ENCODE data around the gene NUMBL.

Gene NUMBL

DNA sequence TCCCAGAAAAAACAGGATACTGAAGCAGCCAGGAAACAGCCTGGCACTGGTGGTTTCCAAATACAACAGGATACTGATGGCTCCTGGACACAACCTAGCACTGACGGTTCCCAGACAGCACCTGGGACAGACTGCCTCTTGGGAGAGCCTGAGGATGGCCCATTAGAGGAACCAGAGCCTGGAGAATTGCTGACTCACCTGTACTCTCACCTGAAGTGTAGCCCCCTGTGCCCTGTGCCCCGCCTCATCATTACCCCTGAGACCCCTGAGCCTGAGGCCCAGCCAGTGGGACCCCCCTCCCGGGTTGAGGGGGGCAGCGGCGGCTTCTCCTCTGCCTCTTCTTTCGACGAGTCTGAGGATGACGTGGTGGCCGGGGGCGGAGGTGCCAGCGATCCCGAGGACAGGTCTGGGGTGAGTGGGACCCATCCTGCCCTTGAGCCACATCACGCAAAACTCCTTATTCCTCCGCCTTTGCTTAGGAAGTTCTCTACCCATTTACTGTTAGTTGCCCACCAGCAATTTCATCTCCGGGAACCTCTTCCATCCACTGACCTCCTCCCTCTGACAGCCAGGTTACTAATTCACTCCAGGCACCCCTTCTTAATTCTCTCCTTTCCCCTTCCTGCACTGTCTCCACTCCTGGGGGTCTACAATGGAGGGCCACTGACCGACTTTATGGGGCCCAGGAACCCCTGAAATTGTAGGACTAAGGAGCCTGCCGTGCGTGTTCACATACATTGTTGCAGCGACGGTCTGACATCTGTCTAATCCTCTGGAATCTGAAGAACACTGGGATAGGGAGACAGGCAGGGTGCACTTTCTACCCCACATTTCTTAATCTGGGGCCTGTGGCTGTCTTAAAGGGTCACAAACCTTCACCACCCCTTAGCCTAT is 27.7 kb upstream of the NUMBL start:
- Histone ChIP-seq H3K27ac (no peak overlapping the region), H3K4me3 (peak overlapping the region; percentile 99), H3K36me3 (ENCODE audit: insufficient read depth, low read length) (no peaks in the 10 kb centered on the region), H3K9me3 (ENCODE audit: low read depth, low read length) (no peaks in the 10 kb centered on the region), H3K9ac (ENCODE audit: insufficient read length) (peak overlapping the region; percentile 84)
- no peak for DNase-seq (ENCODE audit: low read depth, low spot score)
- TF ChIP-seq FOXP2 (optimal IDR thresholded peaks at IDR 0.05; ENCODE audit: control extremely low read depth, extremely low read length, insufficient read depth) (no peak), POLR2AphosphoS5 (IDR thresholded peaks at IDR 0.05; ENCODE audit: borderline replicate concordance, low read depth, low read length) (no peak), EZH2 (IDR thresholded peaks at IDR 0.05) (no peak)

DNA sequence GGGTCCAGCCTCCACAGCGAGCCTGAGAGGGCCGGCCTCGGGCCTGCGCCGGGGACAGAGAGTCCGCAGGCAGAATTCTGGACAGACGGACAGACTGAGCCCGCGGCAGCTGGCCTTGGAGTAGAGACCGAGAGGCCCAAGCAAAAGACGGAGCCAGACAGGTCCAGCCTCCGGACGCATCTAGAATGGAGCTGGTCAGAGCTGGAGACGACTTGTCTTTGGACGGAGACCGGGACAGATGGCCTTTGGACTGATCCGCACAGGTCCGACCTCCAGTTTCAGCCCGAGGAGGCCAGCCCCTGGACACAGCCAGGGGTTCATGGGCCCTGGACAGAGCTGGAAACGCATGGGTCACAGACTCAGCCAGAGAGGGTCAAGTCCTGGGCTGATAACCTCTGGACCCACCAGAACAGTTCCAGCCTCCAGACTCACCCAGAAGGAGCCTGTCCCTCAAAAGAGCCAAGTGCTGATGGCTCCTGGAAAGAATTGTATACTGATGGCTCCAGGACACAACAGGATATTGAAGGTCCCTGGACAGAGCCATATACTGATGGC is 27.0 kb upstream of the NUMBL start:
- no peak overlapping the region for H3K27ac ChIP-seq
- no peak for DNase-seq (ENCODE audit: low read depth, low spot score)
- H3K9ac ChIP-seq (ENCODE audit: insufficient read length) = peak overlapping the region; percentile 84

DNA sequence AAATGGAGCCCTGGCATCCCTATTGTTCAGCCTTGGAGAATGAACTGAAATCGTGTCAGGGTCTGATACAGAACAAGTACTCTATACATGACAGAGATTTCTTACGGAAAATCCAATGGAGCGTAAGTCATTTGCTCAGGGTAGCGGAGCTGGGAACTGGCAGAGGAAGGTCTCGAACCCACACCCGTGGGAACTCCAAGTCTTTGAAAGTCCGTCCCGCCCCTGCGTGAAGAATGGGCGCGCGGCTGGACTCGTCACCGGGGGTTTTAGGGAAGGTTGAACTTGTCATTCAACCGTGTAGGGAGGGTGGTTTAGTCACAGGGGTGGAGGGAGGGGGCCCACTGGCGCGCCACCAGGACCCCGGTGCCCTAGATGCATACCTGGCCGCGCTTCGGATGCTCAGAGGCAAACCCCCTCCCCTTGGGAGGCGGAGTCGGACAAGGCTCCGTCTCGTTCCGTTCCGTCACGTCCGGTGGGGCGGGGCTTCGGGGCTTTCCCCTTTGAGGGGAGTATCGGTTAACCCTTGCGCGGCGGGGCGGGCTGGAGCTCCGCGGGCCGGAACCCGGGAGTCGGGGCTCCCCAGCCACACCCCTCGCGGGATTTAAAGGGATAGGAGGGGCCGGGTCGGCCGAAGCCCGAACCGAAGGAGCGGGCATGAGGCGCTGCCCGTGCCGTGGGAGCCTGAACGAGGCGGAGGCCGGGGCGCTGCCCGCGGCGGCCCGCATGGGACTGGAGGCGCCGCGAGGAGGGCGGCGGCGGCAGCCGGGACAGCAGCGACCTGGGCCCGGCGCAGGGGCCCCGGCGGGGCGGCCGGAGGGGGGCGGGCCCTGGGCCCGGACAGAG is 26.3 kb upstream of the NUMBL start, which contains the start of the genes COQ8B and ITPKC:
Gene COQ8B (minus strand): TSS at position 405 of the 843 bp plus-strand sequence. CDS start 2,254 bp downstream, outside the sequence.
Gene ITPKC (plus strand): TSS at position 631 of the 843 bp plus-strand sequence. CDS start 24 bp downstream, at position 655.
- H3K4me3 ChIP-seq = peak within 1 kb of the TSS; percentile 99
- TF ChIP-seq FOXP2 (optimal IDR thresholded peaks at IDR 0.05; ENCODE audit: control extremely low read depth, extremely low read length, insufficient read depth) = no peak
- TF ChIP-seq POLR2AphosphoS5 (IDR thresholded peaks at IDR 0.05; ENCODE audit: borderline replicate concordance, low read depth, low read length) = peak; percentile 76; the same call in 1 of the 2 replicates
- H3K36me3 ChIP-seq (ENCODE audit: insufficient read depth, low read length) = no peaks in the 10 kb centered on the region; the same call in 1 of the 2 replicates
- DNase-seq (ENCODE audit: low read depth, low spot score) = peak; percentile 61
- peak within 1 kb of the TSS; percentile 84 for H3K9ac ChIP-seq (ENCODE audit: insufficient read length)
- H3K9me3 ChIP-seq (ENCODE audit: low read depth, low read length) = no peaks in the 10 kb centered on the region
- peak within 1 kb of the TSS; percentile 97 for H3K27ac ChIP-seq

More for the DNA sequence above, 27.0 kb upstream of the NUMBL start:
- H3K36me3 ChIP-seq (ENCODE audit: insufficient read depth, low read length) = no peaks in the 10 kb centered on the region
- no peak for TF ChIP-seq EZH2 (IDR thresholded peaks at IDR 0.05)
- TF ChIP-seq FOXP2 (optimal IDR thresholded peaks at IDR 0.05; ENCODE audit: control extremely low read depth, extremely low read length, insufficient read depth) = no peak
- TF ChIP-seq POLR2AphosphoS5 (IDR thresholded peaks at IDR 0.05; ENCODE audit: borderline replicate concordance, low read depth, low read length) = no peak
- peak overlapping the region; percentile 99 for H3K4me3 ChIP-seq
- H3K9me3 ChIP-seq (ENCODE audit: low read depth, low read length) = no peaks in the 10 kb centered on the region

DNA sequence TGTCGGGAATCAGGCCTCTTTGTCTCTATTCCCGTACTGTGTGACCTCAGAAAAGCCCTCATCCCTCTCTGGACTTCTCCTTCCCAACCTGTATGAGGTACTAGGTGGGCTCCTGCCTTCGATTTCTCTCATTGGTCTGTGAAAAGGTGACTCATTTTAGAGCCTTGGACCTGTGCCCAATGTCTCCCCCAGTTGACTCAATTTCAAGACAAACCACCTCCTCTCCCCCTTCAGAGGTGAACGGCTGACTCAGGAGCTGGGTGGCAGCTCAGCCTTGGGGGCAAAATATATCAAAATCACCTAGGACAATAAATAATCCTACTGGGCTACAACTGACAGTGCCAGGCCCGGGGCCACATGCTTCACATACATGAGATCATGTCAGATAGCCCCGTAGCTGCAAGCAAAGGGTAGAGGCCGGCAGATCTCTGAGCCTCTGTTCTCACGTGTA is 25.6 kb upstream of the NUMBL start:
- Histone ChIP-seq H3K27ac (peak overlapping the region; percentile 97), H3K4me3 (peak overlapping the region; percentile 99), H3K36me3 (ENCODE audit: insufficient read depth, low read length) (no peaks in the 10 kb centered on the region; the same call in 1 of the 2 replicates), H3K9me3 (ENCODE audit: low read depth, low read length) (no peaks in the 10 kb centered on the region), H3K9ac (ENCODE audit: insufficient read length) (peak overlapping the region; percentile 84)
- DNase-seq (ENCODE audit: low read depth, low spot score) = no peak
- TF ChIP-seq EZH2 (IDR thresholded peaks at IDR 0.05) (no peak), POLR2AphosphoS5 (IDR thresholded peaks at IDR 0.05; ENCODE audit: borderline replicate concordance, low read depth, low read length) (no peak), FOXP2 (optimal IDR thresholded peaks at IDR 0.05; ENCODE audit: control extremely low read depth, extremely low read length, insufficient read depth) (no peak)

GRCh38 chr19:40714441-40715299 is 24.2 kb upstream of the NUMBL start:
- Histone ChIP-seq H3K4me3 (peak overlapping the region; percentile 99), H3K36me3 (ENCODE audit: insufficient read depth, low read length) (peaks cover 3% of the 10 kb centered on the region; the same call in 1 of the 2 replicates), H3K9ac (ENCODE audit: insufficient read length) (peak overlapping the region; percentile 60), H3K9me3 (ENCODE audit: low read depth, low read length) (no peaks in the 10 kb centered on the region), H3K27ac (peak overlapping the region; percentile 97)
- TF ChIP-seq EZH2 (IDR thresholded peaks at IDR 0.05) (no peak), POLR2AphosphoS5 (IDR thresholded peaks at IDR 0.05; ENCODE audit: borderline replicate concordance, low read depth, low read length) (no peak; the same call in none of the 2 replicates), FOXP2 (optimal IDR thresholded peaks at IDR 0.05; ENCODE audit: control extremely low read depth, extremely low read length, insufficient read depth) (peak; percentile 47)
- peak; percentile 77 for DNase-seq (ENCODE audit: low read depth, low spot score)

GRCh38 chr19:40713939-40714338 is 23.5 kb upstream of the NUMBL start:
- no peak for TF ChIP-seq FOXP2 (optimal IDR thresholded peaks at IDR 0.05; ENCODE audit: control extremely low read depth, extremely low read length, insufficient read depth)
- TF ChIP-seq POLR2AphosphoS5 (IDR thresholded peaks at IDR 0.05; ENCODE audit: borderline replicate concordance, low read depth, low read length) = no peak
- TF ChIP-seq EZH2 (IDR thresholded peaks at IDR 0.05) = no peak

GRCh38 chr19:40709817-40710216 is 19.4 kb upstream of the NUMBL start:
- H3K36me3 ChIP-seq (ENCODE audit: insufficient read depth, low read length) = peaks cover 23% of the 10 kb centered on the region
- no peaks in the 10 kb centered on the region for H3K9me3 ChIP-seq (ENCODE audit: low read depth, low read length)
- no peak for TF ChIP-seq FOXP2 (optimal IDR thresholded peaks at IDR 0.05; ENCODE audit: control extremely low read depth, extremely low read length, insufficient read depth)
- TF ChIP-seq POLR2AphosphoS5 (IDR thresholded peaks at IDR 0.05; ENCODE audit: borderline replicate concordance, low read depth, low read length) = no peak
- TF ChIP-seq EZH2 (IDR thresholded peaks at IDR 0.05) = no peak

More at GRCh38 chr19:40713939-40714338, 23.5 kb upstream of the NUMBL start:
- no peak overlapping the region for H3K27ac ChIP-seq
- H3K9me3 ChIP-seq (ENCODE audit: low read depth, low read length) = no peaks in the 10 kb centered on the region
- peak overlapping the region; percentile 99 for H3K4me3 ChIP-seq
- no peak for DNase-seq (ENCODE audit: low read depth, low spot score)
- H3K36me3 ChIP-seq (ENCODE audit: insufficient read depth, low read length) = peaks cover 6% of the 10 kb centered on the region; the same call in 1 of the 2 replicates
- H3K9ac ChIP-seq (ENCODE audit: insufficient read length) = no peak overlapping the region

More at GRCh38 chr19:40709817-40710216, 19.4 kb upstream of the NUMBL start:
- DNase-seq (ENCODE audit: low read depth, low spot score) = no peak
- no peak overlapping the region for H3K4me3 ChIP-seq
- H3K9ac ChIP-seq (ENCODE audit: insufficient read length) = no peak overlapping the region
- H3K27ac ChIP-seq = no peak overlapping the region
